ENCODE measurements around the gene ZNF311.

ZNF311 gene

GRCh38 chr6:29005183-29005885, at the start of gene ZNF311:
Gene ZNF311, minus strand, starts transcription at chr6:29005315. Its CDS starts 1,361 bp downstream, at chr6:29003954.
- DNase-seq: no peak

GRCh38 chr6:29051680-29052079, 46.6 kb upstream of the ZNF311 start:
- DNase-seq: no peak

- no peak for DNase-seq
These were observed 40.0 kb upstream of the ZNF311 start, which contains the start of gene OR2W1 for GRCh38 chr6:29045075-29045474. Gene OR2W1, minus strand, starts transcription at chr6:29045175. Its CDS starts 0 bp downstream, at chr6:29045175.

GRCh38 chr6:29035951-29036350, 30.8 kb upstream of the ZNF311 start:
- DNase-seq: no peak

GRCh38 chr6:29028821-29029220, 23.7 kb upstream of the ZNF311 start:
- DNase-seq: no peak

GRCh38 chr6:29025927-29026585, 20.9 kb upstream of the ZNF311 start:
- no peak for DNase-seq

- no peak for DNase-seq
These were observed 16.3 kb upstream of the ZNF311 start for GRCh38 chr6:29021434-29021833.

DNA sequence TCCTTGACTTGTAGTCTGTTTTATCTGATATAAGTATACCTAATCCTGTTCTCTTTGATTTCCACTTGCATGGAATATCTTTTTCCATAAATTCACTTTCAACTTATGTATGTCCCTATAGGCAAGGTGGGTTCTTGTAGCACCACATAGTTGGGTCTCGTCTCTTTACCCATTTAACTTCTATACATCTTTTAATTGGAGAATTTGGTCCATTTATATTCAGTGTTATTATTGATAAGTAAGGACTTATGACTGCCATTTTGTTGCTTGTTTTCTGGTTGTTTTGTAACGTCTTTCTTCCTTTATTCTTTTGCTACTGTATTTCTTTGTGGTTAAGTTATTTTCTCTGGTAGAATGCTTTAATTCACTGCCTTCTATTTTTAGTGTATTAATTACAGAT, 14.5 kb upstream of the ZNF311 start:
- no peak for DNase-seq

DNA sequence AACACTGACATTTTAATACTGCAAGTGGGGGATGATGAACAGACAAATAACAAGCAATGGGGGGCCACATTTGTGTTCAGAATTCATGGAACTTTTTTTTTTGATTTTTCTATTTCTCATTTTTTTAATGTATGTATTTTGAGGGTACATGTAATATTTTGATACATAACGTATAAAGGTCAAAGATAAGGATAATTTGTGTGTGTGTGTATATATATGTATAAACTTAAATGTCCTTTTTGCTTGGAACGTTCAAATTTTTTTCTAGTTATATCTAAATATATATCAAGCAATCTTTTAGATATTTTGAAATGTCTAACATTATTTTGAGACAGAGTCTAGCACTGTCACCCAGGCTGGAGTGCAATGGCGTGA, 12.3 kb upstream of the ZNF311 start:
- no peak for DNase-seq

DNA sequence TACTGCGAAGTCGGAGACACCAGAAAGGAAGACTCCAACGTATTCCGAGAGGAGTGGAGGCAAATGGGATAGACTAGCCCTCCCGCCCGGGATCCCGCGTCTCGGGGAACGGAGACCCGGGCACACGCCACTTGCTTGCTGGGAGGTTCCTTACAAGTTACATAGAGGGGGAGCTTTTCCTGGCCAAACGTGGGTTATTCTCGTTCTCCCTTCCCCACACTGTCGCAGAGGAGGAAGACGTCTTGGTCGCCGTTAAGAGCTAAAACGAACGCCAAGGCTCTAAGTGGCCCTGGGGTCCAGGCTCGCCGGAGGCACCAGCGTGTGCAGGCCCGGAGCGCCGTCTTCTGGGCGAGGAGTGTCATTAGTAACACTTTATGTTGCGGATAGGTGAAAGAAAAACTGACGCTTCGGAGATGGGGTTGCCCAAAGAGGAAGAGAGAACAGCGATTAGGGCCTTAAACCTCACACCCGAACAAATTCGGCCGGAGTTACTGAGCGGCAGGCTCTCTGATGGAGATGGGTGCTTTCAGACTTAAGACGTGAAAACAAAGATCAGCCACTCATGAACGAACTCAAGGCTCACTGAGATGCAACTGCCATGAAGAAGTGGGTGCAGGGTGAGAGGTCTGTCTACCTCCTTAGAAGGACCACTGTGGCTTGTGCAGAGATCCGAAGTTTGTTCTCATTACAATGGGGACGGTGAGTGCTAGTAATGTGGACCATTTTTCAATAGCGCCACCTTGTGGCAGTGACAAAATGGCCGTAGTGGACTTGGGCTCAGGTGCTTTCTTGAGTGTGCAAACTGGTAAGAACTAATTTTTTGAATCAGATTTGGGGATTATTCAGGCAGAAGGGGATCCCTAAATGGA, 11.7 kb upstream of the ZNF311 start:
- peak; percentile 2 for DNase-seq

DNA sequence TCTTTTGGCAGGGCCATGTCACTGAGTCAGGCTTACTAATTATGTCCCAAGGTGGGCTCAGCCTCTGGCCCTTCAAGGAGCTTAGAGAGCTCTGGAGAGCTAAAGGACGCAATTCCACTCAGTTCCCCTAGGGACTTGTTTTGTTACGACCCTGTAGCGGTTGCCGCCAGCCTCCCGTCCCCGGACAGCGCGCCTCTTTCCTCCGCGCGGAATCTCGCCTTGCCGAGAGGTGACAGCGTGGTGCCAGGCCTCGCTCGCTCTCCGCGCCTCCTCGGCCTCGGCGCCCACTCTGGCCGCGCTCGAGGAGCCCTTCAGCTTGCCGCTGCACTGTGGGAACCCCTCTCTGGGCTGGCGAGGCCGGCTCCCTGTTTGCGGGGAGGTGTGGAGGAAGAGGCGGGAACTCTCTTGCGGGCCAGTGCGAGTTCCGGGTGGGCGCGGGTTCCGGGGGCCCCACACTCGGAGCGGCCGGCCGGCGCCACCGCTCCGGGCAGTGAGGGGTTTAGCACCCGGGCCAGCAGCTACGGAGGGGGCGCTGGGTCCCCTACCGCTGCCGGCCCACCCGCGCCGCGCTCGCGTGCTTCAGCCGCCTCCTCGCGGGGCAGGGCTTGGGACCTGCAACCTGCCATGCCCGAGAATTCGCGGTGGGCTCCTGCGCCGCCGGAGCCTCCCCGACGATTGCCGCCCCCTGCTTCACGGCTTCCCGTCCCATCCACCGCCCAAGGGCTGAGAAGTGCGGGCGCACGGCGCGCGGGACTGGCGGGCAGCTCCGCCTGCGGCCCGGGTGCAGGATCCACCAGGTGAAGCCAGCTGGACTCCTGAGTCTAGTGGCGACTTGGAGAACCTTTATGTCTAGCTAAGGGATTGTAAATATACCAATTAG, 9.9 kb upstream of the ZNF311 start:
- DNase-seq: no peak

GRCh38 chr6:29011276-29011734, 6.2 kb upstream of the ZNF311 start:
- no peak for DNase-seq

DNA sequence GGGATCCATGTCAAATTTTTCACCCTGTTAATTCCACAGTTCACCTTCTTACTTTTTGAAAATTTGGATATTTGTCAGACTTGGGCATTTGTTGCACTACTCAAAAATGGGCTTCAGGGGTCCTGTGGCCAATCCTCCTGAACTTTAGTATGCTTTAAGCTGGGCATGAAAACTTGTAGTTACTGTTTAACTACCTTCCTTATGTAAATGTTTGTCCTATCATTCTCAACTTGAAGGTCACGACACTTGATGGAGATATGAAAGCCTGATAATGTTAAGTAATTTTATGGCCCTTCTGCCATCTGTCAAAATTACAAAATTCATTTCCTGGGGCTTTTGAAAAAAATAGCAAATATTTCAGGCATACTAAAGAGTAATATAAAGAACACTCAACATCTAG, 4.2 kb upstream of the ZNF311 start:
- no peak for DNase-seq

- DNase-seq: no peak
These were observed 3.0 kb upstream of the ZNF311 start for GRCh38 chr6:29008089-29008488.

DNA sequence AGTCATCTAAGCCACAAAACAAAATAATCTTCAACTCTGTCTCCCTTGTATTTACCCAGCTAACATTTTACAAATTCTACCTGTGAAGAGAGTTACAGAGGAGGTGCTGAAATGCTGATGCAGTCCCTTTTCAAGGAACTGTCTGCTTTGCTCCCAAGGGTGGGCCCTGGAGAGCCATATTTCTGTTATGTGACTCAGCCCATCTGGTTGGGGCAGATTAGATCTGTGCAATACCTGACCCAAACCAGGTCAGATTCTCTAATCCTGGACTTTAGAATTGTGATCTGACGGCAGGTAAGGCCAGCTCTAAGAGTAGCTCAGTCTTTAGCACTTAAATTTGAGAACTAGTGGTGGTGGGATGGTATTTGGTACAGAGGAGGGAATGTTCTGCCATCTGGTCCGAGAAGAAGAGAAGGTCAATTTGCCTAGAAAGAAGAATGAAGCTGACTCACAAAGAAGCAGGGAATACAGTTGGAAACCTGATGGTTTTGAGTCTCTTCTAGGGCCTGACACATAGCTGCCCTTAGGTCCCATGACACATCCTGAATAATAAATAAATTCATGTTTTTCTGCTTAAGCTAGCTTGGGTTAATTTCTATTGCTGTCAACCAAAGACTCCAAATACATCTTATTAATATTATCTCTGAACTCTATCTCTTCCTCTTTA, 8.1 kb downstream of the ZNF311 start:
- no peak for DNase-seq

DNA sequence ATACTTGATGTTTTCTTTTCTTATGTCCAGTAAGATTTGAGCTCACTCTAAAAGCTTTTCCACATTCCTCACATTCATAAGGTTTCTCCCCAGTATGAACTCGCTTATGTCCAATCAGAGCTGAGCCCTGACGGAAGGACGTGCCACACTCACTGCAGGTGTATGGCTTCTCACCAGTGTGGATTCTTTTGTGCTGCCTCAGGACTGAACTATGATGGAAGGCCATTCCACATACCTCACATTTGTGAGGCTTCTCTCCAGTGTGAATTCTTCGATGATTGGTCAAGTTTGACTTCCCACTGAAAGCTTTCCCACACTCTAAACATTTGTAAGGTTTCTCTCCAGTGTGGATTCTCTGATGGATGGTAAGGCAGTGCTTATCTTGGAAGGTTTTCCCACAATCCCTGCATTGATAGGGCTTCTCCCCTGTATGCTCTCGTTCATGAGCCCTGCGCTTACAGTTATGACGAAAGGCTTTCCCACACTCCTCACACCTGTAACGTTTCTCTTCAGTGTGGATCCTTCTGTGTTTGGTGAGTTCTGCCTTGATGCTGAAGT, 9.9 kb downstream of the ZNF311 start:
- no peak for DNase-seq

DNA sequence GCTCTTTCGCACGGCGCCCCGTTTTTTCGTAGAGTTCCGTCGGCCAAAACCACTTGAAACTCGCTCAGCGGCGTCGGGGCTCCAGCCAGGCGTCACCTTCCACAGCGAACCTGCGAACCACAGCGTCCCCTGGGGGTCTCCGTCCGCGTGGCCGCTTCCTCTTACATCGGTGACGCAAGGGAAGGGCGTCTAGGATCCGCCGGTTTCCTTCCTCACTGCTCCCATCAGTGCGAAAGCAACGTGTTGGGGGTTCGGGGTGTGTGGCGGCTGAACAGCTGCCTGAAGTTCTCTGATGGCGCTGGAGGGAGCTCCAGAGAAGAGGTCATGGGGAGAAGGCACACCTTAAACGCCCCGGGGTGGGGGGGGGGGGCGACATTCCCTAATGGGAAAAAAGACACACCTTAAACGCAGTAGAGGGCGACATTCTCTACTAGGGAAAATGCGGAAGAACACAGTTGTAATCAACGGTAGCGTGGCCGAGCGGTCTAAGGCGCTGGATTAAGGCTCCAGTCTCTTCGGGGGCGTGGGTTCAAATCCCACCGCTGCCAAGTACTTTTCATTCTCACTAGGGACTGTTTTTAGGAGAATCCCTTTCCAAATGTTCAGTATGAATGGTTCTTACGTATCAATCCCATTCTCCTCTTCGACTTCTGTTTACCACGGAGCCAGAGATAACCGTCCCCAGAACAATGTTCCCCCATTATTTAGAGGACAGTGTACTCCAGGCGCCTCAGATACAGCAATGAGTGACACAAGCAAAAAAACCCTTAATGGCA, 16.4 kb downstream of the ZNF311 start:
- no peak for DNase-seq

DNA sequence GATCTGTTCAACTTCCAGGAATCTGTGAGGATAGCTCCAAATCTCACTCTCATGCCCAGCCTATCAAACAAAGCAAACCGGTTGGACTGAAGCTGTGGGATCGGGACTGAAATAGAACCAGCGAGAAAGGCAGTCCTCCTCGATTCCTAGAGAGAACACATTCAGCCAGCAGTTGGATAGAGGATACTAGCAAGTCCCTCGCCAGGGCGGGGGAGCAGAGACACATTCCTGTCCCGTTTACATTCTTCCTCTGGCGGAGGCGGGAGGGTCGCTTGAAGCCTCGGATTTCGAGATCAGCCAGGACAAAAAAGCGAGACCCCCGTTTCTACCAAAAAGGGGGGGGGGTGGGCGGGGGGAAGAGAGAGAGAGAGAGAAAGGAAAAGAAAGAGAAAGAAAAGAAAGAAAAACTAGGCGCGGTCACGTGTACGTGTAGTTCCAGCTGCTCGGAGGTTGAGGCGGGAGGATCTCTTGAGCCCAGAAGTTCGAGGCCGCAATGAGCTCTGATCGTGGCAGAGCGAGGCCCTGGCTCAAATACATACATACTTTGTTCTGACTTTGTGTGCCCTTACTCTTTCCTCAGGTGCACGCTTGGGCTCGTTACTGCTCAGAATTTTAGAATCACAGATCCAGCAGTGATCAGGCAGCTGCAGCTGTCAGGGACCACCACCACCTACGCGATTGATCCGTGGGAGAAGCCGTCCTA, 19.5 kb downstream of the ZNF311 start:
- peak; percentile 63 for DNase-seq

- no peak for DNase-seq
These were observed 21.3 kb downstream of the ZNF311 start for GRCh38 chr6:28983838-28984237.

All from NCI-H187 treated with DMSO at 0.1 percent for 48 hours (cell line).